GM06990 (cell line): ENCODE data around the gene ABHD16A.

Source experiments
- DNase-seq: peaks from one replicate; pipeline ENCODE4 v3.0.0-alpha.2; 2011; ENCODE audit not compliant: insufficient read length; ENCODE audit errors: extremely low read depth
- H3K27me3 ChIP-seq: replicated peaks from 2 replicates; pipeline ENCODE4 v1.6.0; 2011; ENCODE audit warnings: low read length; ENCODE audit not compliant: control insufficient read depth, insufficient read depth
- H3K36me3 ChIP-seq: 2 replicates; pipeline ENCODE4 v1.5.1; 2011; ENCODE audit warnings: low read length; ENCODE audit not compliant: control insufficient read depth, insufficient read depth
- H3K4me3 ChIP-seq: replicated peaks from 2 replicates; pipeline ENCODE4 v1.5.1; 2011; ENCODE audit warnings: low read depth, mild to moderate bottlenecking, control low read depth, low read length
- CTCF ChIP-seq: IDR thresholded peaks from 2 replicates; pipeline ENCODE4 v1.5.1; 2011; ENCODE audit warnings: low read length, control low read depth, mild to moderate bottlenecking, inconsistent platforms; ENCODE audit not compliant: insufficient read depth, poor library complexity, severe bottlenecking

The ABHD16A gene

GRCh38 chr6:31733734-31734133, 30.6 kb upstream of the ABHD16A start:
- peaks cover 11% of the 10 kb centered on the region for H3K36me3 ChIP-seq
- no peak for DNase-seq
- no peaks in the 10 kb centered on the region for H3K27me3 ChIP-seq
- no peak for TF ChIP-seq CTCF
- H3K4me3 ChIP-seq, result peak overlapping the region; percentile 84; the same call in 1 of the 2 replicates

DNA sequence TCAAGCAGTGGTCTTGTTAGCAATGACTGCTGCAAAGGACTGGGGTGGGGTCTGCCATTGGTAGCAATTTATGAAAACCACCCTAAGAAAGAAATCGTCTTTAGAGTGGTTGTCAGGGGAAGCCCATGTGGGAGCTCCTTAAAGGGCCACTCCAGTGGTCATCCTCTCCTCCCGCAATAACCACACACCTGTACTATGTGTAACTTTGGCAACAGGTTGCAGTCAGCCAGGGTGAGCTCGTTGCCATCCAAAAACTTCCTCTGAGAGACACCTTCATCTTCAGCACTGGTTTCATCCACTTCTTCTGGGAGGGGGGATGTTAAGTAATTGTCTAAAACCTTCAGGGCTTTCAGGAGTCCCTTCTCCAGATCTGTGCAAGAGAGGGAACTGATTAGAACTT, 28.9 kb upstream of the ABHD16A start:
- Histone ChIP-seq H3K4me3 (no peak overlapping the region), H3K36me3 (peaks cover 11% of the 10 kb centered on the region), H3K27me3 (no peaks in the 10 kb centered on the region)
- no peak for TF ChIP-seq CTCF
- no peak for DNase-seq

GRCh38 chr6:31730631-31731086, 27.5 kb upstream of the ABHD16A start:
- no peak for DNase-seq
- H3K4me3 ChIP-seq, result no peak overlapping the region
- H3K27me3 ChIP-seq, result no peaks in the 10 kb centered on the region
- TF ChIP-seq CTCF, result no peak
- peaks cover 11% of the 10 kb centered on the region for H3K36me3 ChIP-seq

- TF ChIP-seq CTCF, result no peak
- H3K27me3 ChIP-seq, result no peaks in the 10 kb centered on the region
- peak; percentile 80 for DNase-seq
- H3K36me3 ChIP-seq, result peaks cover 11% of the 10 kb centered on the region
- H3K4me3 ChIP-seq, result peak overlapping the region; percentile 64
These were observed 27.0 kb upstream of the ABHD16A start for GRCh38 chr6:31729979-31730630.

DNA sequence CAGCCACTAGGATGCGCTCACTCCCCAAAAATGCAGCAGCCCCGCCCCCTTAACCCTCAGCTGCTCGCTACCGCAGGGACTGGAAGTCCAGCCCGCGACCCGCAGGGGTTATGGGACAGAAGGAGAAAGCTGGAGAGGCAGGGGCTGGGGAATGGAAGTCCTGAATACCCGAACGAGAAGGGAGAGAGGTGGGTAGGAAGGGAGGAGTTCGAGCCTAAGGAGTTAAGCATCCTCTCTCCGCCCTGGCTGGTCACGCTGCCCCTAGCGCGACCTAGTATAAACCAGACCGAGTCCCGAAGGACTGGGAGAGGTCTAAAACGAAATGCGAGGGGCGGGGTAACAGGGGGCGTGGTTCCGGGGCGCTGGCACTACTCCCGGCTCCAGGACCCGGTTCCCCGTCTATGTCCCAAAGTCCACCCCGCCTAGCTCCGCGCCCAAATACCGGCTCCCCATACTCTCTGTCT, 26.4 kb upstream of the ABHD16A start:
- Histone ChIP-seq H3K4me3 (peak overlapping the region; percentile 64), H3K36me3 (peaks cover 11% of the 10 kb centered on the region), H3K27me3 (no peaks in the 10 kb centered on the region)
- TF ChIP-seq CTCF, result no peak
- peak; percentile 81 for DNase-seq
